ENCODE measurements around the gene ANAPC7.

GRCh38 chr12:110348431-110349059, 55.0 kb downstream of the ANAPC7 start:
- TF ChIP-seq CTCF (conservative IDR thresholded peaks at IDR 0.05; ENCODE audit: low read length) (no peak), EZH2phosphoT487 (IDR thresholded peaks at IDR 0.05; ENCODE audit: borderline replicate concordance, low read depth, low read length) (no peak)

All from OCI-LY7 (cell line).